AG08395 (cell line): Measurements from ENCODE around the gene RAP2B.

Source experiments
- DNase-seq: peaks from one replicate; pipeline ENCODE4 v3.0.0; 2012; ENCODE audit warnings: mixed read lengths, low spot score

Gene RAP2B

DNA sequence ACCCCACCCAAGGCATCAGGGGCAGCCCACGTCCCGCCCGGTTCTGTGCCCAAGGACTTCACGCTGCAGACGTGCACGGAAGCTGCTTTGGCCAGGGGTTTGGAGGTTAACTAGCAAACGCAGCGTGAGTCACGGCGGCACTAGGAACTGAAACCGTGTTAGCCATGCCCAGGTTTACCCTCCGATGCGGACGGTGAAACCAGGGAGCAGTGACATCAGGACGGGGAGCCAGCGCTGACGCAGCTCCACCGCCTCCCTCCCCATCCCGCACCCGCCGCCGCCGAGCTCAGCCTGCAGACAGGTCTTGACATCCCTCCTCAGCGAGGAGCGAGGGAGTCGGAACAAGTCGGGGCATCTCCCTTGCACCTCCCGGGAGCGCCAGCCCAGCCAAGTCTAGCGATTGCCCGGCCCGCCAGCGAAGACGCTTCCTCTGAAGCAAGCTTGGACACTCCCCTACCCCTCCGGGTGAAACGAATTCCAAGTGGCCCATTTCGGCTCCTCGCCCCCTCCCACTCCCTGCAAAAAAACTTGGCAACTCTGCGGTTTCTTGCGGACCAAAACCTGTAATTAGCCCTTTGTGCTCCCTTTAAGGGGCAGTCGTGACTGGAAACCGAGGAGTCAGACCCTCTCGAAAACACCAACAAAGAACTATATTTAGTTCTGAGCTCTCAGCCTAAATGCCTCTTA lies 1.4 kb upstream of the RAP2B start:
- peak; percentile 78 for DNase-seq

DNA sequence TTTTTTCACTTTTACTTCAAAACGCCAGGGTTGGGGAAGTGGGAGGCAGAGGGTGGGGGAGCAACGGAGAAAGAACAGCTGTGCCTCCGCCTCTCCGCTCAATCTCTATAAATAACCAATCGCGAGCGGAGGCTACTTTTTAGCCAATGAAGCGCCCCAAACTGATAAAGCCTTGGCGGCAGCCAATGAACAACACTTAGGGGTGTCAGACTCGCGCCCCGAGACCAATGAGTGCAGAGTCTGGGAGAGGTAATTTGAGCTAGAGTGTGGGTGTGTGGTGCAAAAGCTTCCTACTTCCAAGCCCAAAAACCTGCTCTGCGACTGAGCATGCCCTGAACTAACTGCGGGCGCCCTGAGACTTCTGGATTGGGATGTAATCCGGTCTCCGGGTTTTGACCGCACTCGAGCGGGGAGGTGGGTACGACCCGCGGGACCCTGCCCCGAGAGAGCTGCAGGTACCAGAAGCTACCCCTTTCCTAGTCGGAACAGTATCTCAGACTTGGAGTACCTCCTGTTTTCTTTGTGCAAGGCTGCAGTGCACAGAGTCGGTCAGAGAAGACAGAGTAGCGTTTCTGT lies 800 bp upstream of the RAP2B start:
- peak; percentile 98 for DNase-seq

DNA sequence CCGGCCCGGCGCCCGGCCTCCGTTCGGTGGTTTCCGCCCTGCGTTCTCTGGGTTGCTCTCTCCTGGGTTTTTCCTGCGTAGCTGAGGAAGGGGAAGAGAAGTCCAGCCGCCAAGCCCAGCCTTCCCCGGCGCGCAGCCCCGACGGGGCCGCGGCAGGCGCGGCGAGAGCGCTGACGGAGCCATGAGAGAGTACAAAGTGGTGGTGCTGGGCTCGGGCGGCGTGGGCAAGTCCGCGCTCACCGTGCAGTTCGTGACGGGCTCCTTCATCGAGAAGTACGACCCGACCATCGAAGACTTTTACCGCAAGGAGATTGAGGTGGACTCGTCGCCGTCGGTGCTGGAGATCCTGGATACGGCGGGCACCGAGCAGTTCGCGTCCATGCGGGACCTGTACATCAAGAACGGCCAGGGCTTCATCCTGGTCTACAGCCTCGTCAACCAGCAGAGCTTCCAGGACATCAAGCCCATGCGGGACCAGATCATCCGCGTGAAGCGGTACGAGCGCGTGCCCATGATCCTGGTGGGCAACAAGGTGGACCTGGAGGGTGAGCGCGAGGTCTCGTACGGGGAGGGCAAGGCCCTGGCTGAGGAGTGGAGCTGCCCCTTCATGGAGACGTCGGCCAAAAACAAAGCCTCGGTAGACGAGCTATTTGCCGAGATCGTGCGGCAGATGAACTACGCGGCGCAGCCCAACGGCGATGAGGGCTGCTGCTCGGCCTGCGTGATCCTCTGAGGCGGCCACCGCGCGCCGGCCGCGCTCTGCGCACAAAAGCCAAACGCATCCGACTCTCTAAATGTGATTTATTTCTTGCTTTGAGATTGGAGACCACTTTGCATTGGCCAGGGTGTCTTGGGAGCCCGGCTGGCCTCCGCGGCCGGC lies 727 bp downstream of the RAP2B start:
- peak; percentile 14 for DNase-seq

DNA sequence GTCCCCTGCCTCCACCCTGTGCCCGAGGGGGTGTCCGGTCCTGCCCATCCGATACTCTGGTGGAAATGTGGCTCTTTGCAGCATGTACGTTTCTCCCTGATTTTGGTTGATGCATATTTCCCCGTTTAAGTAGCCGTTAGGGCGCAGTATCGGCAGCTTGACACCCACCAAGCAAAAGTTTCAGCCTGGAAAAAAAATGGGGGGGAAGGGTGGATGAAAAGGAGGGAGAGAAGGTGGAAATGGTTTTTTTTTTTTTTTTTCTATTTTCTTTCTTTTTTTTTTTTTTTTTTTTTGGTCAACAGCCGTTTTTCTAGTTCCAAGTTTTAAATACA lies 1.3 kb downstream of the RAP2B start:
- DNase-seq = no peak

DNA sequence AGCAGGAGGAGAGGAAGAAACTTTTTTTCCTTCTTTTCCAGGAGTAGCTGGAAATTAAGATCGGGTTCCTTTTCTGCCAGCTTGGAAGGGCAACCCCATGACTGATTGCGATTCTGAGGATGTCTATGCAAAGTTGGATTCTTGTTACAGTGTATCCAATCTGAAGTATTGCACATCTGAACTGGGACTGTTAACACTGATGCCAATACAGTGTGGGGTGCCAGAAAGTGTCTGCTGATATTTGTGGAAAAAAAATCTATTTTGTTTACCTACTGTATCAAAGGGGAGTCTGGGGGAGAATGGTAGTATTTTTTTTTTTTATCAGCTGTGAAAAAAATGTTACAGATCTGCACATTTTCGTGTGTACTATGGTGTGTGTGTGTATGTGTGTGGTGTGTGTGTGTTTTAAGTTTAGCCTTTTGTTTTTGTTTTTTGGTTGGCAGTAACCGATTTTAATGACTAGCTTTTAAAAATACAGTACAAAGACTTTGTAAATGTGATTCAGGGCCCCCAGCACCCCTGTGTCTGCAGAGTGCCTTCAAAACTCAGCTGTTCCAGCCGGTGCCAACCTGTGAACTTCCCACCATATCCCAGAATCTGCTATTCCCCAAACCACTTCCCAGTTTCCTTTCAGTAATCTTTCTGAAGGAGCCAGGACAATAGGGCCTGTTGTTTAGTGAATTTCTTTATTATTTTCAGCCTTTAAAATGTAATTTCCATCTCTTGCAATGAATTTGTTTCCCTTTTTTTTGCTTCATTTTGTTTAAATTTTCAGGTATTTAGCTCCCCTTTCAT lies 1.9 kb downstream of the RAP2B start:
- no peak for DNase-seq

DNA sequence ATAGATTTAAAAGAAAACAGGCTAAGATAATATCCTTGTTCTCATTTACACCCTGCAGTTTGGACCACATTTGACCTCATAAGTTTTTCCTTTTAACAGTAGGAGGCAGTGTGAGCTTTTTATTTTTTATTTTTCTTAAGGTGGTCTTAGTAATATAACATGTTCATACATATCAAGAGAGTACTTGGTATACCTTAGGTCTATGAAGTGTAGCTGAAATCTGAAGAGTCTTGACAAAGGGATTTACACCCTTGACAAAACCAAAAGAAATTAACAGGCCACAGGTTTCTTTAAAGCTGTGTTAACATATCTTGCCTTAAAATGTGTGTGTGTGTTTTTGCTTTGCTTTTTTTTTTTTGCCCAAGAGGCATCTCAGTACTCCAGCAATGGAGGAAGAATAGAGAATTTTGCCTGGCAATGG lies 3.2 kb downstream of the RAP2B start:
- DNase-seq = no peak

DNA sequence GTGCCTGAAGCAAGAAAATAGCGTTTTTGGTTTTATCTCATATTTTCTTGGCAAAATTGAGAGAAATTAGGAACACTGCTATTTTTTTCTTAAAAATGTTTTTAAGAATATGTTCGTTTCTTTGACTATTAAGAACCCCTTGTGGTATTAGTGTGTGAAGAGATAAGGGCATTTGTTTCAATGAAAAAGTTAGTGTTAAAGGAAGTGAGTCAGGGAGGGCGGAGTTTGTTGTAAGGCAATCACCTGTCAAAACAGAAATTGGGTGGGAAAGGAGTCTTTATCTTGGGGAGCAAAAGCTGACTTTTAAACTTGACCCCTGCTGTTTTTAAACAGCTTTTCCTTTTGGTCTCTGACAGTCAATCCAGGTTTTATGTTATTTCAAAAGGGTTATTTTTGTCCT lies 4.2 kb downstream of the RAP2B start:
- no peak for DNase-seq

DNA sequence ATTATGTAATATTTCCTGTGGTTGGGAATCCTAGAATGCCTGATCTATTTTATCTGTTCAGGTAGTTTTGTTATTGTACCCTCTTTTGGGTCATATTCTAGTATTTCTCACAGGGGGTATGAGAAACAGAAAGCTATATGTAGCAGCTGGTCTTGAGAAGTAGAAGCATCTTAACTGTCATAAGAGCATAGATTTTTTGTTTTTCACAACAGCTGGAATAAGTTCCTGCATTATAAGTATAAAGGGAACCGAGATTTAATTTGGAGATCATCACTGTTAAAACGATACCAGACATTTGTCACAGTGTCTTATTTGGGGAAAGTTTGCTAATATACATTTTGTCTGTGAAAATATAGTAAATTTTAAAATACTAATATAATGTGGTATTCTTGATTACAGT lies 4.8 kb downstream of the RAP2B start:
- DNase-seq = no peak

DNA sequence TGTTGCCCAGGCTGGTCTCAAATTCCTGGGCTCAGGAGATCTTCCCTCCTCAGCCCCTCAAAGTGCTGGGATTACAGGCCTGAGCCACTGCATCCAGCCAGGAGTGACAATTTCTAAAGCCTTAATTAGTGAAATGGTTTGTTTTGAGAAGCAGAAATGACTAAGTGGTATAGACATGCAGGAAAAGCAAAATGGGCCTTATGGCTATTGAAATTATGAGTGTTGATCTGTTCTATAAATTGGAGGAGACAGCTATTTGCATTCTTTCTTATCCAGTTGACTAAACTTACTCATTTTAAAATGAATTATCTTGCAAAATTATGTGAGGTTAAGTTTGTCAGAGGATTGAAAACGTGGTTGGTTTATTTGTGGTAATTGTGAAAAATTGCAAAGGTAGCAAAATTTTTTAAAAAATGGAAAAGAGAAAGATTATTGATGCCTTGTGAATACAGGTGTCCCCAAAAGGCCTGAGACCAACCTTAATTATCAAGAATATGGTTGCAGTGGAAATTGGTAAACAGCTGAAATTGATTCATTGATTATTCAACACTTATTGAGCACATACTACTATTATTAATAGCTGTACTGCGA lies 7.9 kb downstream of the RAP2B start:
- no peak for DNase-seq

DNA sequence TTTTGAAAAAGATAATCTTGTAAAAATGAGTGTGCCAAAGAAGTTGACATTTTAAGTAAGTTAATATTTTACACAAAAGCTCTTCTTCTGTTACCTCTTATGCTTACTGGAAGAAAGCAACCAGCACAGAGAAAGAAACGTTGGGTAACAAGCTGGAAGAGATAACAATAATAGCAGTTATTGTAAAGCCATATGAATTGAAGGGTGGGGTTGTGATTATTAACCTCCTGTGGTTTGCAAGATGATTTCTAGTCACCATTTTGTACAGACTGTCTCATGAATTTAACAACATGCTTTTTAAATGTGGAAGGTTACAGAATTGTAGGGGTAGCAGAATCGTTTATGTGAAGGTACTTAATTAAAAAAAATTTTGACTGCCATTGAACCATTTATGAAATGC lies 9.2 kb downstream of the RAP2B start:
- no peak for DNase-seq

DNA sequence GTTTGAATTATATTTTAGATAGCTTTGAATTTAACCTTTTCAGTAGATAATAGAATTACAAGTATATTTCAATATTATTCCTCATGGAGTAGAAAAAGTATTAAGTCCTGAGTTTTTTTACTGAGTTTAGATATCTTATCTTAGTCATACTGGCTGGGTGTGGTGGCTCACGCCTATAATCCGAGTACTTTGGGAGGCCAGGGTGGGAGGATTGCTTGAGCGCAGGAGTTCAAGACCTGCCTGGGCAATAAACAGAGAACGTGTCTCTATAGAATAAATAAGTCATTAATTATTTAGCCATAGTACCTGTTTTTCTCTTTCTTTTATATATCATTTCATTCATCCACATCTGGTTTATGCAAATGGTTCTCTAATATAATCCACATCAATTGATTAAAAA lies 9.9 kb downstream of the RAP2B start:
- DNase-seq = no peak

DNA sequence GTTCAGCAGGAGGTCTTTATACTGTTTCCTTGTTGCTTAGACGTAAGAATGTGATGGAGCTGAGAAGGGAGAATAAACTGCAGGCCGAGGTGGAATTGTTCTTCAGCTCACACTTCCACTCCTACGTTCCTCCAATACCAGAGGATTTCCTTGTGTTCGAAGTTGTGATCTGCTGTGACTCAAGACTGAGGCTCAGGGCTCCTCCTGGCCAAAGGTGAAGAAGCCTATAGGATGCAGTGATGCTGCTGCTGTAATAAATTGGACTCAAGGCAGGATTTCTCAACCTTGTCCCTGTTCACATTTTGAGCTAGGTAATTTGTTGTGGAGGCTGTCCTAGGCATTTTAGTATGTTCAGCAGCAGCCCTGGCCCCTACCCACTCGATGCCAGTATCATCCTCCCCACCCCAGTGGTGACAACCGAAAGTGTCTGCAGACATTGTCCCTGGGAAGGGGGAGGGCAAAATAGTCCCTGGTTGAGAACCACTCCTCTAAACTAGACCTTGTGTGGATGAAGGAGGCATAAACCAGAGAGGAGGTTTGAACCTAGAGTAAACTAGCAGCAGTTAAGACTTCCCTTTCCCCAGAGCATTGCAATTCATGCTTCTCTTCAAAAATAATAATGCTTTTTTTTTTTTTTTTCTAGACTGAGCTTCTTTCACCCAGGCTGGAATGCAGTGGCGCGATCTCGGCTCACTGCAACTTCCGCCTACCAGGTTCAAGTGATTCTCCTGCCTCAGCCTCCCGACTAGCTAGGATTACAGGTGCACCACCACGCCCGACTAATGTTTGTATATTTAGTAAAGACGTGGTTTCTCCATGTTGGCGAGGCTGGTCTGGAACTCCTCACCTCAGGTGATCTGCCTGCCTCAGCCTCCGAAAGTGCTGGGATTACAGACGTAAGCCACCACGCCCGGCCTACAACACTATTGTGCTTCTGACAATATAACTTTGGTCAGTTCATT lies 11.1 kb downstream of the RAP2B start:
- no peak for DNase-seq

DNA sequence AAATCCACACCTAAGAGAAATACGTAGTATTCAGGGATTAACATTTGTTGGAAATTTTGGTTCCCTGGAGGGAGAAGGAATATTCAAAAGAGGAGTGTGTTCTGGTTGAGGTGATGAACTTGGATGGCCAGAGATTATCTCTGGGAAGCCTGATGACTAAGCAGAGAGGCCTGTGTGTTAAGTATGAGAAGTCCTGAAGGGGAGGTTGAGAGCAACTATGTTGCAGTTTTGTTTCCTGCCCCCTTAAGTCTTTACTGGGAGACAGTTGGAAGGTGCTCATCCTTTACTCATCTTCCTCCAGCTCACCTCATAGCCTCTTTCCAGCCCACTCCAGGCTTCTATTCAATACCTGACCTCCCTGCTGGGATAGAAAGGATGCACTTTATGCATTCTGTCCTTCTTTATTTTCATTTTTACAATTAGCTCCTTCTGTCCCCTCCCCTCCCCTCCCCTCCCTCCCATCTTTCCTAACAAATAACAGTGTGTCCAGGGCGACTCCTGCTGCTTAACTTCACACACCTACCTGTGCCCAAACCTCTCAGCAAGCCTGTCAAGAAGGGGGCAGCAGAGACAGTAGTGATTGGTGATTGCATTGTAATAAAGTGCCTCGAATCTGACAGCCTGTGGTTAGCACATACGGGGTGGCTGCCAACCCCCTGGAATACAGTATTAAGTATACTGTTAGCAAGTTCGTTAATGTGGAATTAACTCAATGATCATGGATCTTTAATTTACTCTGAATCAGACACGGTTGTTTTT lies 11.9 kb downstream of the RAP2B start:
- DNase-seq = peak; percentile 64

DNA sequence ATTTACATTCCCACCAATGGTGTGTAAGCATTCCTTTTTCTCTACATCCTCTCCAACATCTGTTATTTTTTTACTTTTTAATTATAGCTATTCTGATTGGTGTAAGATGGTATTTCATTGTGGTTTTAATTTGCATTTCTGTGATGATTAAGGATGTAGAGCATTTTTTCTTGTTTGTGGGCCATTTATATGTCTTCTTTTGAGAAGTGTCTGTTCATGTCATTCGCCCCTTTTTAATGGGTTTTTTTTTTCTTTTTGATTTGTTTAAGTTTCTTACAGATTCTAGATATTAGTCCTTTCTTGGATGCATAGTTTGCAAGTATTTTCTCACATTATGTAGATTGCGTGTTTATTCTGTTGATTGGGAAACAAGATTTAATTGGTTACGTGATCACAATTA lies 14.2 kb downstream of the RAP2B start:
- DNase-seq = no peak

DNA sequence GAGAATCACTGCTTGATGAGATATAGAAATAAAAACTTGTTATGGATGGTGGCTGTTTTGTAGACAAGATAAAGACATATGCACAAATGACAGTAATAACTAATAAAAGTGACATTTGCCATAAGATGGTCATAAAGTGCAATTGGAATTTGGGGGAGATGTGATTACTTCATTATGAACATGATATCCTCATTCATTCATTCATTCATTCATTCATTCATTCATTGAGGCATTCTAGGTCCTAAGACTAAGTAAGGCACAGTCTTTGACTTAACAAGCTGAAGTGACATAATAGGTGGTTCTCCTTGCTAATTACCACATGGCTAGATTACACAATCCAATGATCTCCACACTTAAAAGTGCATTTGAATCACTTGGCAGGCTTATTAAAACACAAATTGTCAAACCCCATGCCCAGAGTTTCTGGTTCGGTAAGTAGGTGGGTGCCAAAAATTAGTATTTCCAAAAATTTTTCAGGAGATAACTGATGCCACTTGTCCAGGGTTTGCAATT lies 18.9 kb downstream of the RAP2B start:
- no peak for DNase-seq

DNA sequence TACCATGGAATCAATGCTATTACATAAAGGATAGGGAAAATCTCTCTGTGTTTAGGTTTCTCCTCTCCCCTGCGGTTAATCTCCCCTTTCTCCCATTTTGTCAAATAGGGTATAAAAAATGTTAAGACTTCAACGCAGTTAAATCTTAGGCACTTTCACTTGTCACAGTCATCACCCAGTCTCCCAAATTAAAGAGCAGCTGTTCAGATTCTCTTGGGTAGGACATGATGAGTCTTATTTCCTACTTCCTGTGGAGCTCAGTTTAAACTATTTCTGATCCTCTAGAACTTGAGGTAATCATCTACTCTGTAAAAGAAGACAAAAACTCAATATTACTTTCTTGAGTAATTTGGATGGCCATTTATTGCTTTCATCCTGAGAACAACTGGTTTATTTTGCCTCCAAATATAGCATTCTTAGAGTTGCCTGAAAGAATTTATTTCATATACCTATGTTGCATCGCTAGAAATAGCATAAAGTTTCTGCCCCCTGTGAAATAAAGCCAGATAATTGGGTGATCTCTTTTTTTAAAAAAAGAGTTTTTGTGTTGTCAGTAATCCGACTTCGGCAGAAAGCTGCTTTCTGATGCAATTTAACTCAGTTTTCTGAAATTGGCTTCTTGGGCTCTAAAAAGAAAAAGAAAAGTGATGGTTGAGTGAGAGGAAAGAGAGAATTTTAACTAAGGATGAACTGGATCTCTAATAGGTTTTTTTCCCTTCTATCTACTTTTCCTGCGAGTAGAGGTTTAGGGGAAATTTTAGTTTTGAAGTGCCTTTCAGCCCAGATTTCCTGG lies 20.7 kb downstream of the RAP2B start:
- DNase-seq = no peak

DNA sequence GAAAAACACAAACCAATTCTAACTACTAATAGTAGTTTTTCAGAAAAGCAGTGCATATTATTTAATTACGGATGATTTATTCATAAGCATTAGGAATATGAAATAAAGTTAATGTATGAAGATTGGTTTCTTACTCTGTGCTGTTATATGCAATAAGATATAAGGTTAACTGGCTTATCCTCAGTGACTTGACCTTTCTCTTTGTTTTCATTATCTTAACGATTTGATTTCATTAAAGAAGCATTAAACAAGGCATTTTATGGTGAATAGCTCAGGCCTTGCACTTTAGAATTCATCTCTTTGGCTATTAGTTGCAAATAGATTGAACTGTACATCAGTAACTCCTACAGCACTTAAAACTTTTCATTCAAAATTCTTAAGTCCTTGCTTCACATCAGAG lies 28.9 kb downstream of the RAP2B start:
- no peak for DNase-seq

DNA sequence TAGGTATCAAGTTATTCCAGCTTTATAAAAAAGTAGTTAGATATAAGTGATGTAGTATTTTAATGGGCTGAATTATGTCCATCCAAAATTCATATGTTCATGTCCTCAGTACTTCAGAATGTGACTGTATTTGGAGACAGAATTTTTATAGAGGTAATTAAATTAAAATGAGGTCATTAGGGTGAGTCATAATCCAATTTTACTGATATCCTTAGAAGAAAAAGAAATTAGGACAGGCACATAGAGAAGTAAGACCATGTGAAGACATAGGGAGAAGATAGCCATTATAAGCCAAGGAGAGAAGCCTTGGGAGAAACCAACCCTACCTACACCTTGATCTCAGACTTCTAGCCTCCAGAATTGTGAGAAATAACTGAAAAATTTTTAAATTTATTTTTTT lies 30.3 kb downstream of the RAP2B start:
- DNase-seq = no peak
